H9 (cell line): ENCODE results near the gene F13A1. TPM values are rescaled to one million over a fixed set of nuclear protein-coding genes. Genes with fewer than 3 reads are reported as not detected.

Experiments
- DNase-seq: peaks from one replicate; pipeline ENCODE4 v3.0.0-alpha.2; 2017
- H2AFZ ChIP-seq: one replicate; pipeline ENCODE4 v1.6.1; 2013; ENCODE audit warnings: mild to moderate bottlenecking, low read length, control low read depth, moderate library complexity
- H2AK5ac ChIP-seq: 2 replicates; pipeline ENCODE4 v1.6.1; 2013; ENCODE audit warnings: low read length, control low read depth, mixed read lengths; ENCODE audit not compliant: insufficient read length
- H2BK120ac ChIP-seq: one replicate; pipeline ENCODE4 v1.6.1; 2013; ENCODE audit warnings: low read depth, mild to moderate bottlenecking, low read length, control low read depth, inconsistent platforms; ENCODE audit not compliant: poor library complexity, severe bottlenecking
- H2BK12ac ChIP-seq: 2 replicates; pipeline ENCODE4 v1.6.1; 2013; ENCODE audit warnings: low read length, control low read depth, mixed read lengths, low read depth; ENCODE audit not compliant: insufficient read length
- H2BK15ac ChIP-seq: 2 replicates; pipeline ENCODE4 v1.6.1; 2013; ENCODE audit warnings: low read depth, low read length, control low read depth
- H2BK20ac ChIP-seq: one replicate; pipeline ENCODE4 v1.6.1; 2013; ENCODE audit warnings: low read depth, mild to moderate bottlenecking, low read length, control low read depth, inconsistent platforms; ENCODE audit not compliant: poor library complexity, severe bottlenecking
- H2BK5ac ChIP-seq: 2 replicates; pipeline ENCODE4 v1.6.1; 2013; ENCODE audit warnings: low read length, control low read depth, mixed read lengths; ENCODE audit not compliant: insufficient read length
- H3K14ac ChIP-seq: 2 replicates; pipeline ENCODE4 v1.6.1; 2013; ENCODE audit warnings: low read length, control low read depth; ENCODE audit not compliant: insufficient read depth
- H3K18ac ChIP-seq: 2 replicates; pipeline ENCODE4 v1.6.1; 2013; ENCODE audit warnings: low read depth, mild to moderate bottlenecking, mixed read lengths, low read length, control low read depth; ENCODE audit not compliant: insufficient read length
- H3K23ac ChIP-seq: 2 replicates; pipeline ENCODE4 v1.6.1; 2013; ENCODE audit warnings: low read length, control low read depth, mixed read lengths, low read depth; ENCODE audit not compliant: insufficient read length
- H3K23me2 ChIP-seq: 2 replicates; pipeline ENCODE4 v1.6.1; 2013; ENCODE audit warnings: low read depth, mild to moderate bottlenecking, mixed read lengths, low read length, control low read depth; ENCODE audit not compliant: insufficient read length, poor library complexity, severe bottlenecking
- H3K27ac ChIP-seq: 2 replicates; pipeline ENCODE4 v1.5.1; 2013; ENCODE audit warnings: low read length, control low read depth, mixed read lengths, low read depth; ENCODE audit not compliant: insufficient read length
- H3K27me3 ChIP-seq: 2 replicates; pipeline ENCODE4 v1.6.1; 2013; ENCODE audit warnings: low read length, control low read depth, inconsistent platforms; ENCODE audit not compliant: insufficient read depth
- H3K4ac ChIP-seq: 2 replicates; pipeline ENCODE4 v1.6.1; 2013; ENCODE audit warnings: low read depth, mild to moderate bottlenecking, control low read depth, inconsistent platforms, low read length, moderate library complexity
- H3K4me1 ChIP-seq: 2 replicates; pipeline ENCODE4 v1.6.1; 2013; ENCODE audit warnings: low read length, control low read depth, inconsistent platforms; ENCODE audit not compliant: insufficient read depth
- H3K4me2 ChIP-seq: 2 replicates; pipeline ENCODE4 v1.6.1; 2013; ENCODE audit warnings: low read length, control low read depth, mixed read lengths; ENCODE audit not compliant: insufficient read length, insufficient read depth
- H3K56ac ChIP-seq: 2 replicates; pipeline ENCODE4 v1.6.1; 2013; ENCODE audit warnings: low read depth, mild to moderate bottlenecking, mixed read lengths, low read length, control low read depth; ENCODE audit not compliant: insufficient read length
- H3K79me1 ChIP-seq: 2 replicates; pipeline ENCODE4 v1.6.1; 2013; ENCODE audit warnings: low read depth, mild to moderate bottlenecking, moderate library complexity, low read length, control low read depth, inconsistent platforms; ENCODE audit not compliant: insufficient read depth, poor library complexity, severe bottlenecking
- H3K79me2 ChIP-seq: 2 replicates; pipeline ENCODE4 v1.6.1; 2013; ENCODE audit warnings: low read length, control low read depth, inconsistent platforms; ENCODE audit not compliant: insufficient read depth
- H3K9ac ChIP-seq: 2 replicates; pipeline ENCODE4 v1.6.1; 2013; ENCODE audit warnings: low read length, control low read depth, mixed read lengths; ENCODE audit not compliant: insufficient read length; ENCODE audit errors: extremely low read depth
- H3K9me3 ChIP-seq: one replicate; pipeline ENCODE4 v1.6.1; 2013; ENCODE audit warnings: low read depth, low read length, inconsistent platforms; ENCODE audit not compliant: control insufficient read depth
- H3T11ph ChIP-seq: one replicate; pipeline ENCODE4 v1.6.1; 2013; ENCODE audit warnings: mild to moderate bottlenecking, low read length, control low read depth, inconsistent platforms
- H4K20me1 ChIP-seq: one replicate; pipeline ENCODE4 v1.6.1; 2013; ENCODE audit not compliant: control insufficient read depth, insufficient read length, insufficient read depth
- H4K5ac ChIP-seq: 2 replicates; pipeline ENCODE4 v1.6.1; 2013; ENCODE audit warnings: low read depth, mild to moderate bottlenecking, mixed read lengths, low read length, control low read depth; ENCODE audit not compliant: insufficient read length
- H4K8ac ChIP-seq: replicated peaks from 2 replicates; pipeline ENCODE4 v1.6.1; 2013; ENCODE audit warnings: low read length, control low read depth, mixed read lengths, low read depth; ENCODE audit not compliant: insufficient read length
- H4K91ac ChIP-seq: 2 replicates; pipeline ENCODE4 v1.6.1; 2013; ENCODE audit warnings: low read depth, mild to moderate bottlenecking, moderate library complexity, mixed read lengths, low read length, control low read depth; ENCODE audit not compliant: insufficient read length
- H3K27ac Mint-ChIP-seq, 3 experiments: 2 replicates in 2 of 3; 3 replicates in 1 of 3; pipeline ENCODE4 v1.8.0; 2020 to 2021; ENCODE audit warnings: mixed read lengths in 3 of 3, mild to moderate bottlenecking in 1 of 3, moderate library complexity in 1 of 3
- H3K27me3 Mint-ChIP-seq: 2 replicates; pipeline ENCODE4 v1.8.0; 2021; ENCODE audit warnings: low read depth, mild to moderate bottlenecking, moderate library complexity, mixed read lengths
- H3K36me3 Mint-ChIP-seq, 3 experiments: 2 replicates in 2 of 3; 3 replicates in 1 of 3; pipeline ENCODE4 v1.8.0; 2020 to 2021; ENCODE audit warnings: low read depth in 3 of 3, mixed read lengths in 3 of 3; ENCODE audit not compliant: insufficient read depth in 1 of 3
- H3K4me1 Mint-ChIP-seq, 2 experiments: 2 replicates each; pipeline ENCODE4 v1.8.0; 2020; ENCODE audit warnings: mixed read lengths in 2 of 2
- H3K4me3 Mint-ChIP-seq, 2 experiments: 2 replicates in 1 of 2; 3 replicates in 1 of 2; pipeline ENCODE4 v1.8.0; 2020 to 2021; ENCODE audit warnings: mild to moderate bottlenecking in 2 of 2, mixed read lengths in 2 of 2, moderate library complexity in 1 of 2
- H3K9me3 Mint-ChIP-seq, 2 experiments: 2 replicates in 1 of 2; 3 replicates in 1 of 2; pipeline ENCODE4 v1.8.0; 2020; ENCODE audit warnings: mild to moderate bottlenecking in 2 of 2, mixed read lengths in 2 of 2, moderate library complexity in 1 of 2
- WGBS: extraction: QIAGEN DNeasy Blood & Tissue Kit; methylation state at CpG from one replicate; pipeline ENCODE4 v1.1.7; 2013; ENCODE audit warnings: missing lambda C conversion rate, low lambda C conversion rate, mixed read lengths; ENCODE audit not compliant: insufficient read length; ENCODE audit errors: extremely low coverage; 5-methylcytosine and 5-hydroxymethylcytosine counted together
- total RNA-seq: library from RNA; stranded (reverse); gene quantifications from 2 replicates; pipeline ENCODE4 v1.2.1, GENCODE V29; 2021
- TF ChIP-seq, protein P1 (sequence below): fragments of 200-600 bp; sonication (generic); conservative IDR thresholded peaks from 3 replicates; pipeline ENCODE4 v1.8.0; 2021; ENCODE audit warnings: antibody characterized with exemption, mild to moderate bottlenecking

Gene F13A1
- total RNA-seq, 1 experiment from 2014 or later, result 0.15 TPM

- Histone ChIP-seq H2AK5ac (no peak overlapping the region), H3K27me3 (no peaks in the 10 kb centered on the region), H4K5ac (no peak overlapping the region), H2AFZ (no peak overlapping the region), H3K23ac (no peak overlapping the region), H3K79me1 (no peaks in the 10 kb centered on the region), H3K9ac (no peak overlapping the region), H3K14ac (no peak overlapping the region; the same call in 1 of the 2 replicates), H2BK15ac (no peak overlapping the region), H4K8ac (no peak overlapping the region), H3K9me3 (no peaks in the 10 kb centered on the region), H3K79me2 (no peaks in the 10 kb centered on the region), H3K23me2 (no peaks in the 10 kb centered on the region), H3K27ac (no peak overlapping the region), H2BK120ac (no peak overlapping the region), H4K91ac (no peak overlapping the region), H3K18ac (no peak overlapping the region), H3K4me1 (no peaks in the 10 kb centered on the region), H4K20me1 (no peaks in the 10 kb centered on the region), H3K56ac (no peak overlapping the region), H2BK5ac (no peak overlapping the region), H3K4me2 (no peak overlapping the region), H2BK12ac (no peak overlapping the region), H2BK20ac (no peak overlapping the region), H3K4ac (no peak overlapping the region), H3T11ph (no peak overlapping the region)
- no CpG with 5 or more reads among the region's 7 CpGs for WGBS
- H3K27me3 Mint-ChIP-seq, result peaks cover 1% of the 10 kb centered on the region
- H3K4me1 Mint-ChIP-seq, result no peaks in the 10 kb centered on the region
- H3K4me3 Mint-ChIP-seq, result no peak overlapping the region
- no peak for DNase-seq
- no peaks in the 10 kb centered on the region for H3K36me3 Mint-ChIP-seq
- TF ChIP-seq, protein P1, sequence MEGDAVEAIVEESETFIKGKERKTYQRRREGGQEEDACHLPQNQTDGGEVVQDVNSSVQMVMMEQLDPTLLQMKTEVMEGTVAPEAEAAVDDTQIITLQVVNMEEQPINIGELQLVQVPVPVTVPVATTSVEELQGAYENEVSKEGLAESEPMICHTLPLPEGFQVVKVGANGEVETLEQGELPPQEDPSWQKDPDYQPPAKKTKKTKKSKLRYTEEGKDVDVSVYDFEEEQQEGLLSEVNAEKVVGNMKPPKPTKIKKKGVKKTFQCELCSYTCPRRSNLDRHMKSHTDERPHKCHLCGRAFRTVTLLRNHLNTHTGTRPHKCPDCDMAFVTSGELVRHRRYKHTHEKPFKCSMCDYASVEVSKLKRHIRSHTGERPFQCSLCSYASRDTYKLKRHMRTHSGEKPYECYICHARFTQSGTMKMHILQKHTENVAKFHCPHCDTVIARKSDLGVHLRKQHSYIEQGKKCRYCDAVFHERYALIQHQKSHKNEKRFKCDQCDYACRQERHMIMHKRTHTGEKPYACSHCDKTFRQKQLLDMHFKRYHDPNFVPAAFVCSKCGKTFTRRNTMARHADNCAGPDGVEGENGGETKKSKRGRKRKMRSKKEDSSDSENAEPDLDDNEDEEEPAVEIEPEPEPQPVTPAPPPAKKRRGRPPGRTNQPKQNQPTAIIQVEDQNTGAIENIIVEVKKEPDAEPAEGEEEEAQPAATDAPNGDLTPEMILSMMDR, result no peak
- no peak overlapping the region for H3K27ac Mint-ChIP-seq
- H3K9me3 Mint-ChIP-seq, result no peaks in the 10 kb centered on the region
Measured at GRCh38 chr6:6243846-6244245, 76.6 kb downstream of the F13A1 start.
